K562 (cell line): ENCODE measurements around the gene EEF2. TPM values are rescaled to one million over a fixed set of nuclear protein-coding genes. Genes with fewer than 3 reads are reported as not detected.
A peak's percentile ranks its signal among the peaks of the same experiment; 100 is the strongest.

Source experiments
- ATF7 ChIP-seq: fragments of 450-650 bp; IDR thresholded peaks from 2 replicates; pipeline ENCODE4 v1.7.1; 2014; ENCODE audit warnings: mild to moderate bottlenecking, moderate library complexity
- CHD1 ChIP-seq: fragments of 200-600 bp; sonication (generic); IDR thresholded peaks from one replicate; pipeline ENCODE4 v1.6.1; 2012; ENCODE audit warnings: mild to moderate bottlenecking, moderate library complexity, low read length, inconsistent platforms
- DNMT1 ChIP-seq: fragments of 450-650 bp; IDR thresholded peaks from 2 replicates; pipeline ENCODE4 v1.6.1; 2016; ENCODE audit warnings: antibody characterized with exemption, mild to moderate bottlenecking
- GABPA ChIP-seq: fragments of 200-800 bp; sonication (Bioruptor generic); conservative IDR thresholded peaks from 2 replicates; pipeline ENCODE4 v1.6.1; 2016; ENCODE audit warnings: low read depth, missing genetic modification characterization, missing compliant biosample characterization
- GTF2E2 ChIP-seq: fragments of 200-800 bp; sonication (Bioruptor generic); IDR thresholded peaks from 2 replicates; pipeline ENCODE4 v1.6.1; 2016; ENCODE audit warnings: missing genetic modification characterization, missing compliant biosample characterization
- POU5F1 ChIP-seq: fragments of 150-350 bp; IDR thresholded peaks from 2 replicates; pipeline ENCODE4 v1.6.1; 2014; ENCODE audit warnings: borderline replicate concordance, low read length, low read depth, mild to moderate bottlenecking; ENCODE audit not compliant: partially characterized antibody
- PRPF4 ChIP-seq: fragments of 200-400 bp; formaldehyde crosslinking; IDR thresholded peaks from one replicate; pipeline ENCODE4 v1.6.1; 2017; ENCODE audit warnings: low read length, low read depth, mild to moderate bottlenecking; ENCODE audit not compliant: insufficient read depth, poor library complexity, severe bottlenecking
- RBBP5 ChIP-seq: fragments of 200-600 bp; sonication (generic); IDR thresholded peaks from 2 replicates; pipeline ENCODE4 v1.6.1; 2012; ENCODE audit warnings: borderline replicate concordance, mild to moderate bottlenecking, low read length, control low read depth, inconsistent platforms; ENCODE audit not compliant: insufficient read depth, poor library complexity, severe bottlenecking
- RCOR1 ChIP-seq, 2 experiments: IDR thresholded peaks; 2 replicates each; pipeline ENCODE4 v1.6.1; 2012; ENCODE audit warnings: low read depth in 2 of 2, low read length in 2 of 2, borderline replicate concordance in 1 of 2, improper control_type of control experiment in 1 of 2
- SUPT5H ChIP-seq: fragments of 450-650 bp; IDR thresholded peaks from 2 replicates; pipeline ENCODE4 v1.6.1; 2016
- ZBTB7A ChIP-seq: IDR thresholded peaks from 2 replicates; pipeline ENCODE4 v1.6.1; 2011; ENCODE audit warnings: low read depth, mild to moderate bottlenecking, low read length, moderate library complexity, borderline replicate concordance; ENCODE audit not compliant: control insufficient read depth
- ZNF121 ChIP-seq: sonication (generic); formaldehyde crosslinking; conservative IDR thresholded peaks from 2 replicates; pipeline ENCODE4 v1.8.0; 2022; ENCODE audit warnings: missing genetic modification reagents
- ZNF133 ChIP-seq: fragments of 250-450 bp; sonication (Bioruptor Pico); IDR thresholded peaks from 2 replicates; pipeline ENCODE4 v1.4.0; 2020; ENCODE audit warnings: mild to moderate bottlenecking
- ZNF785 ChIP-seq: fragments of 250-450 bp; sonication (Bioruptor Pico); IDR thresholded peaks from 2 replicates; pipeline ENCODE4 v1.4.0; 2020; ENCODE audit warnings: mild to moderate bottlenecking
- polyA plus RNA-seq, 8 experiments: library from polyadenylated mRNA; depleted of rRNA in 4 of 8; stranded (reverse) in 5 of 8; unstranded in 3 of 8; fragments of >200 nt; fragmentation: Nextera tagmentation in 2 of 8; fragmentation: Illumina TruSeq in 1 of 8; extraction: Ambion mirVana in 2 of 8; extraction: Trizol in 1 of 8; gene quantifications; 2 replicates each; pipeline versions ENCODE4 v1.2.1 to v1.2.3, GENCODE V29; 2011 to 2014; ENCODE audit warnings: inconsistent platforms in 1 of 8, missing spikeins in 1 of 8
- total RNA-seq, 7 experiments: library from RNA; depleted of rRNA in 6 of 7; stranded (reverse); fragments of >200 nt in 6 of 7; fragmentation: Illumina TruSeq in 2 of 7; extraction: Trizol in 2 of 7; gene quantifications; 2 replicates each; pipeline versions ENCODE4 v1.2.1 to v1.2.3, GENCODE V29; 2011 to 2021; ENCODE audit warnings: low replicate concordance in 1 of 7
- TF ChIP-seq, protein P1 (sequence below): fragments of 450-650 bp; conservative IDR thresholded peaks from 2 replicates; pipeline ENCODE4 v1.6.1; 2016; ENCODE audit warnings: missing genetic modification characterization, low read depth, mild to moderate bottlenecking, control low read depth, missing compliant biosample characterization
- TF ChIP-seq, protein P2 (sequence below): conservative IDR thresholded peaks from 2 replicates; pipeline ENCODE4 v1.6.1; 2011; ENCODE audit warnings: low read depth, mild to moderate bottlenecking, low read length; ENCODE audit not compliant: control insufficient read depth
- TF ChIP-seq, protein P3 (sequence below), 2 experiments: IDR thresholded peaks; 2 replicates each; pipeline ENCODE4 v1.6.1; 2012; ENCODE audit warnings: improper control_type of control experiment in 2 of 2, low read depth in 2 of 2, low read length in 2 of 2, borderline replicate concordance in 1 of 2

The EEF2 gene
- total and polyA plus RNA-seq, 9 of the 15 experiments (the other 6 are each of a cell fraction or from before 2014, with no cell fraction given) = 372 to 3,003 (median 1,453) TPM

DNA sequence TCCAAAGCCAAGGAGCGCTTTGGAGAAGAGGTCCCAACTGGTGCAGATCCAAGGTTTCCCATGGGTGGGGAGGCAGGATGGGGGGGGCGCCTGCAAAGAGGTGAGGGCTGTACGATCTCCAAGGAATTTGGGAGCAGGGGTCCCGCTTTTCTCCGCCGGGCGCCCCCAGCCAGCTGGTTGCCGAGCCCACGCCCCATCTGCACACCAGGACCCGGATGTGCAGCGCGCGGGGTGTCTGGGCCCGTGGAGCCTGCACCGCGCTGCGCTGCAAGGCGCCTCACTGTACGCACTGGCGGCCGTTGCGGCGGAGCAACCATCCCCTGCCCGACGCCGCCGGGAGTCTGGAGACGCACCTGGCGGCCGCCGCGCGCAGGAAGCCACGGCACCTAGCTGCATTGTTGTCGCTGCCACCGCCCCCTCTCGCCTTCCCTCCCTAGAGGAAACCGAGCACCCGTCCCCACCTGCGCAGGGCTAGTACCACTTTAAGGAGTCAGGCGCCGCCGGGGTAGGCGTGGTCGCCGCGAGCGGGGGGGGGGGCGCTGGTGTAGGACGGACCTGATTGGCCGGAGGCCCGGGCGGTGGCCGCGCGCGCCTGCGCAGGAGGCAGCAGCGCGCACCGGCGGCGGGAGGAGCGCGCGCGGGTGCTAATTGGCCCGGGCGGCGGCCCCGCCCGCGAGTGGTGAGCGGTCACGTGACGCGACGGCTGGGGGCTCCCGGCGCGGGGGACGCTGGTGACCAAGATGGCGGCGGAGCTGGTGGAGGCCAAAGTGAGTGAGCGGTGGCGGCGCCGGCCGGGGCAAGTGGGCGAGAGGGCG lies 22.0 kb upstream of the EEF2 start, which contains the start of gene PIAS4 (continued):
- TF ChIP-seq, protein P1, sequence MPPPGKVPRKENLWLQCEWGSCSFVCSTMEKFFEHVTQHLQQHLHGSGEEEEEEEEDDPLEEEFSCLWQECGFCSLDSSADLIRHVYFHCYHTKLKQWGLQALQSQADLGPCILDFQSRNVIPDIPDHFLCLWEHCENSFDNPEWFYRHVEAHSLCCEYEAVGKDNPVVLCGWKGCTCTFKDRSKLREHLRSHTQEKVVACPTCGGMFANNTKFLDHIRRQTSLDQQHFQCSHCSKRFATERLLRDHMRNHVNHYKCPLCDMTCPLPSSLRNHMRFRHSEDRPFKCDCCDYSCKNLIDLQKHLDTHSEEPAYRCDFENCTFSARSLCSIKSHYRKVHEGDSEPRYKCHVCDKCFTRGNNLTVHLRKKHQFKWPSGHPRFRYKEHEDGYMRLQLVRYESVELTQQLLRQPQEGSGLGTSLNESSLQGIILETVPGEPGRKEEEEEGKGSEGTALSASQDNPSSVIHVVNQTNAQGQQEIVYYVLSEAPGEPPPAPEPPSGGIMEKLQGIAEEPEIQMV (tag) = no peak
- peak; percentile 21 for TF ChIP-seq POU5F1
- TF ChIP-seq ZNF133 (CRISPR knock-in tag) = peak; percentile 76; the same call in 1 of the 2 replicates
- TF ChIP-seq, protein P2, sequence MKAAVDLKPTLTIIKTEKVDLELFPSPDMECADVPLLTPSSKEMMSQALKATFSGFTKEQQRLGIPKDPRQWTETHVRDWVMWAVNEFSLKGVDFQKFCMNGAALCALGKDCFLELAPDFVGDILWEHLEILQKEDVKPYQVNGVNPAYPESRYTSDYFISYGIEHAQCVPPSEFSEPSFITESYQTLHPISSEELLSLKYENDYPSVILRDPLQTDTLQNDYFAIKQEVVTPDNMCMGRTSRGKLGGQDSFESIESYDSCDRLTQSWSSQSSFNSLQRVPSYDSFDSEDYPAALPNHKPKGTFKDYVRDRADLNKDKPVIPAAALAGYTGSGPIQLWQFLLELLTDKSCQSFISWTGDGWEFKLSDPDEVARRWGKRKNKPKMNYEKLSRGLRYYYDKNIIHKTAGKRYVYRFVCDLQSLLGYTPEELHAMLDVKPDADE = peak; percentile 78; the same call in 1 of the 2 replicates
- TF ChIP-seq RBBP5 = peak; percentile 69
- TF ChIP-seq CHD1 = peak; percentile 52
- peak; percentile 84; the same call in 1 of the 2 replicates for TF ChIP-seq ZBTB7A
- TF ChIP-seq ZNF121 (CRISPR knock-in tag) = no peak
- TF ChIP-seq DNMT1 = no peak
- TF ChIP-seq GTF2E2 (tag) = peak; percentile 34; the same call in 1 of the 2 replicates
- TF ChIP-seq, protein P3, sequence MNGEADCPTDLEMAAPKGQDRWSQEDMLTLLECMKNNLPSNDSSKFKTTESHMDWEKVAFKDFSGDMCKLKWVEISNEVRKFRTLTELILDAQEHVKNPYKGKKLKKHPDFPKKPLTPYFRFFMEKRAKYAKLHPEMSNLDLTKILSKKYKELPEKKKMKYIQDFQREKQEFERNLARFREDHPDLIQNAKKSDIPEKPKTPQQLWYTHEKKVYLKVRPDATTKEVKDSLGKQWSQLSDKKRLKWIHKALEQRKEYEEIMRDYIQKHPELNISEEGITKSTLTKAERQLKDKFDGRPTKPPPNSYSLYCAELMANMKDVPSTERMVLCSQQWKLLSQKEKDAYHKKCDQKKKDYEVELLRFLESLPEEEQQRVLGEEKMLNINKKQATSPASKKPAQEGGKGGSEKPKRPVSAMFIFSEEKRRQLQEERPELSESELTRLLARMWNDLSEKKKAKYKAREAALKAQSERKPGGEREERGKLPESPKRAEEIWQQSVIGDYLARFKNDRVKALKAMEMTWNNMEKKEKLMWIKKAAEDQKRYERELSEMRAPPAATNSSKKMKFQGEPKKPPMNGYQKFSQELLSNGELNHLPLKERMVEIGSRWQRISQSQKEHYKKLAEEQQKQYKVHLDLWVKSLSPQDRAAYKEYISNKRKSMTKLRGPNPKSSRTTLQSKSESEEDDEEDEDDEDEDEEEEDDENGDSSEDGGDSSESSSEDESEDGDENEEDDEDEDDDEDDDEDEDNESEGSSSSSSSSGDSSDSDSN (IDR thresholded peaks at IDR 0.05; ENCODE audit: borderline replicate concordance in 1 of 2, low read depth in 2 of 2, low read length in 2 of 2) = no peak
- no peak; a peak in 3 of 4 replicates for TF ChIP-seq RCOR1 (IDR thresholded peaks at IDR 0.05; ENCODE audit: borderline replicate concordance in 1 of 2, low read depth in 2 of 2, low read length in 2 of 2)
- peak; percentile 80 for TF ChIP-seq ATF7
- no peak for TF ChIP-seq ZNF785 (CRISPR knock-in tag)
- TF ChIP-seq GABPA (tag) = peak; percentile 41; the same call in 1 of the 2 replicates
- peak; percentile 38 for TF ChIP-seq PRPF4
- peak; percentile 69 for TF ChIP-seq SUPT5H
